ENCODE results near the gene ADRA2B.

GRCh38 chr2:96108151-96108540, 8.2 kb downstream of the ADRA2B start:
- TF ChIP-seq, protein P1, sequence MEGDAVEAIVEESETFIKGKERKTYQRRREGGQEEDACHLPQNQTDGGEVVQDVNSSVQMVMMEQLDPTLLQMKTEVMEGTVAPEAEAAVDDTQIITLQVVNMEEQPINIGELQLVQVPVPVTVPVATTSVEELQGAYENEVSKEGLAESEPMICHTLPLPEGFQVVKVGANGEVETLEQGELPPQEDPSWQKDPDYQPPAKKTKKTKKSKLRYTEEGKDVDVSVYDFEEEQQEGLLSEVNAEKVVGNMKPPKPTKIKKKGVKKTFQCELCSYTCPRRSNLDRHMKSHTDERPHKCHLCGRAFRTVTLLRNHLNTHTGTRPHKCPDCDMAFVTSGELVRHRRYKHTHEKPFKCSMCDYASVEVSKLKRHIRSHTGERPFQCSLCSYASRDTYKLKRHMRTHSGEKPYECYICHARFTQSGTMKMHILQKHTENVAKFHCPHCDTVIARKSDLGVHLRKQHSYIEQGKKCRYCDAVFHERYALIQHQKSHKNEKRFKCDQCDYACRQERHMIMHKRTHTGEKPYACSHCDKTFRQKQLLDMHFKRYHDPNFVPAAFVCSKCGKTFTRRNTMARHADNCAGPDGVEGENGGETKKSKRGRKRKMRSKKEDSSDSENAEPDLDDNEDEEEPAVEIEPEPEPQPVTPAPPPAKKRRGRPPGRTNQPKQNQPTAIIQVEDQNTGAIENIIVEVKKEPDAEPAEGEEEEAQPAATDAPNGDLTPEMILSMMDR (IDR thresholded peaks at IDR 0.05): no peak
- TF ChIP-seq POLR2A (IDR thresholded peaks at IDR 0.05): no peak

Data from body of pancreas (tissue), 4 donors.